GM20431 (cell line): ENCODE data around the gene CCDC146.
"Not testable (repeated sequence)": the region's sequence is repeated elsewhere in the genome, so short reads cannot be mapped to it uniquely, and the experiment has no call there.

Experiments
- in situ Hi-C: fragments of 300-500 bp; cut with MseI, MboI; formaldehyde crosslinking; loops from one replicate; pipeline ENCODE4 v1.15.0; 2020; ENCODE audit warnings: low sequenced_read_pairs; ENCODE audit not compliant: unreplicated experiment

Gene CCDC146

GRCh38 chr7:77140291-77140690 lies 17.9 kb downstream of the CCDC146 start:
- in situ Hi-C loops, result not testable (repeated sequence)

GRCh38 chr7:77152232-77152631 lies 29.8 kb downstream of the CCDC146 start:
- in situ Hi-C loops, result not testable (repeated sequence)

- in situ Hi-C loops, result not testable (repeated sequence)
Observed at GRCh38 chr7:77154917-77155464, 32.6 kb downstream of the CCDC146 start.

DNA sequence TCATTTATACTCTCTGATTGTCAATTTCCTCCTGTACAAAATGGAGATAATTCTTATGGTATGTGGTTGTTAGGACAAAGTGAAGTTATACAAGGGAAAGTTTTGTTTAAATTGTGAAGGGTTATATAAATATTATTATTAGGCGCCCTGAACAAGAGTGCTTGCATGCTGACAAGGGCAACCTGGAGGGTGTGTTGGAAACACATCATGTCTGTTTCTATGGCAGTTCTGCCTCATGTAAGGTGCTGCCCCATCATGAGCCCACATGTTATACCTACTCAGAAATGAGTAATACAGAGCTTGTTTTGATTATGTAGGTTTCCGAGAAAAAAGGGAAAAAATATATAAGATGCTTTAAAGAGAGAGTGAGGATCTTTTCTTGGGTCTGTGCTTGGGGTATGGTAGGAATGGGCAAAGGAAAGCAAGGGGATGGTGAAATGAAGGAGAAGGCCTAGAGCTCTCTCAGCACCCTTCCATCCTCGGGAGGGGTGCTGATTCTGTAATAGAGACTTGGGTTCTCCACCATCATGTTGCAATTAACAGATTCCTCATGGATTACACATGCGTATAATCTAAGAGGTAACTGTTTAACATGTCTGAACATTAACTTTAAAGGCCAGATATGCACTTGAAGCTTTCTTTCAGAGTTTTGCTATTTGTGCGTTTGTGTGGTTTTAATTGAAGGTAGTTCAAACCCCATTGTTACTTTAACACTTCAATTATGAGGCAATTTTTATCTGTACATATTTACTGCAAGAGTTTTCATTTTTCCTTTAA lies 33.4 kb downstream of the CCDC146 start:
- in situ Hi-C loops, result not testable (repeated sequence)

DNA sequence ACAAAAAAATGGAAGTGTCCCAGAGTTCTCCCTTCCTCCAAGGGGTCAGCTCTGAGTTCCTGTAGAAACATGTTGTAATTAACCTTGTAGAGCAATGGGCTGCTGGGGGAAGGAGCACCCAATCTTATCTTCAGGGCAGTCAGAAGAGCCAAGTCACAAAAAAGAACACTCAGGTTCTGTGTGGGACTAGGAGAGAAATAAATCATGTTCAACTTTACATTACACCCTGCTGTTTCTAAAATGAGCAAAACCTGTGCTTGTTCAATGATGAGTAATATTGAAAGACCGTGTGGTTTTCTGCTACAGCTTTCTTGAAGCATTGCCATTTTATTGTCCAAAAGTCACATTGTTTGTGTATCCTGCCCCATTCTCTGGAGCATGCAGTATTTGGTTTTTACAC lies 34.6 kb downstream of the CCDC146 start:
- in situ Hi-C loops, result not testable (repeated sequence)

- in situ Hi-C loops, result no loop called here
Observed at GRCh38 chr7:77157446-77157845, 35.0 kb downstream of the CCDC146 start.

- in situ Hi-C loops, result not testable (repeated sequence)
Observed at GRCh38 chr7:77171073-77171472, 48.7 kb downstream of the CCDC146 start.

DNA sequence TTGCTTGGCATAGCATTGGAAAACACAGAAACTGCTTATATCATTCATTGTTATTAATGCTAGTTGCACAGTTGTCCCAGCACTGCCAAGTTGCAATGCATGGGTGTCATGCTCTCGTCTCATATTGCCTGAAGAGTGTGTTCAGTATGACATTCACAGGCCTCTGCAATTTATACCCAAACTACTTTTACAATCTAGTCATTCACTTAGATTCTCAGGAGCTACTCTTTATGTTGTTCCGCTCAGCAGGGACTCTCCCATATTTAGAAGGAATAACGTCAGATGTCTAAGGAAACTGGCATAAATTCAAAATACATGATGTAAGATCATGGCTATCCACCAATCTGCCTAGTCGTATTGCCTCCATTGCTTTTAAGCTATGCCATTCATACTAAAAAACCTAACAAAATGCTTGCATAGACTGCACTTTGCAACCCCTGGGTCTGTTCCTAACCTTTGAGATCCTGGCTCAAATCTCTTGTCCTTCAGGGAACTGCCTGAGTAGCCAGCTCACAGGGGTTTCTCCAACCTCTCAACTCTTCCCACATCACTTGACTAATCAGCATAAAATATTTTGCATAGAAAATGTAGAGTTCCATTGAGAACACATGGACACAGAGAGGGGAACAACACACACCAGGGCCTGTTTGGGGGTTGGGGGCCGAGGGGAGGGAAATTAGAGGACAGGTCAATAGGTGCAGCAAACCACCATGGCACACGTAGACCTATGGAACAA lies 50.2 kb downstream of the CCDC146 start:
- in situ Hi-C loops, result not testable (repeated sequence)

DNA sequence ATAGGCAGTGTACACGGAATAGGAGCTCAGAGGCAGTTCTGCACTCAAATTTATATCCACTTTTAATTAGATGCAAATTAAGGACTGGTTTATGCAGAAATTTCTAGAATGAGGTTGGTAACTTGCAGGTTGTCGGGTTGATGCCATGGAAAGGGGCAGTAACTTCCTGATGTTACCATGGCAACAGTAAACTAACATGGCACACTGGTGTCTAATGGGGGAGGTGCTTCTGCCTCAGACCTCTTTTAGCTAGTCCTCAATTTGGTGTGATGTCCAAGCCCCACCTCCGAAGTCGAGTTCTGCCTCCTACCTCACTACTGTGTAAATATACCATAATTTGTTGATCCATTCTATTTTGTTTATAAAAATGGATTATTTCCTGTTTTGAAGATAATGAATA lies 52.0 kb downstream of the CCDC146 start:
- in situ Hi-C loops, result not testable (repeated sequence)

GRCh38 chr7:77175274-77175800 lies 52.9 kb downstream of the CCDC146 start:
- in situ Hi-C loops, result not testable (repeated sequence)

DNA sequence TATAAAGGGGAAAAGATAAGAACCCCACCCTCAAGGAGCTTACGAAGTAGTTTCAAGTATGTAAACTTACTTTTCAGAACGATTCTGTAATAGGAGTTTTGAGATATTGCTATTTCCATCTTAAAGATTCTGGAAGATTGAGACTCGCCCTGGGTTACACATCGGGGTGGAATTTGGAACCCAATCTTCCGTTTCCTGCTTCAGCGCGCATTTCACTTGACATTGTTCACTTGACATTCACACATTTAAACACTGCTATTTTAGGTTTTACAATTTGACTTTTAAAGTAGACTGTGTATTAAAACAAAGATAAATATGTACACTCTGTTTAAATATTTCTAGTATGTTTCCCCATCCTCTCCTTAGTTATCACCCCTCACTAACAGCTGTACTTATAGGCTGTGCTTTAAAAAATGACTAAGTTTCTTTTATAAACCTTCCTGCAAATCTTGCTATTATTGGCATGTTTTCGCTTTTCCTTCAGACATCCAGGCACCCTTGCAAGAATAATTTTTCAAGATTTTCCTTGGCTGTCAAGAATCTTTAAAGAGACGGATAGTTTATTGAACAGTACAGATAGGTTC lies 55.0 kb downstream of the CCDC146 start:
- in situ Hi-C loops, result not testable (repeated sequence)

GRCh38 chr7:77178024-77178423 lies 55.6 kb downstream of the CCDC146 start:
- in situ Hi-C loops, result not testable (repeated sequence)

GRCh38 chr7:77181015-77181595 lies 58.7 kb downstream of the CCDC146 start:
- in situ Hi-C loops, result no loop called here

DNA sequence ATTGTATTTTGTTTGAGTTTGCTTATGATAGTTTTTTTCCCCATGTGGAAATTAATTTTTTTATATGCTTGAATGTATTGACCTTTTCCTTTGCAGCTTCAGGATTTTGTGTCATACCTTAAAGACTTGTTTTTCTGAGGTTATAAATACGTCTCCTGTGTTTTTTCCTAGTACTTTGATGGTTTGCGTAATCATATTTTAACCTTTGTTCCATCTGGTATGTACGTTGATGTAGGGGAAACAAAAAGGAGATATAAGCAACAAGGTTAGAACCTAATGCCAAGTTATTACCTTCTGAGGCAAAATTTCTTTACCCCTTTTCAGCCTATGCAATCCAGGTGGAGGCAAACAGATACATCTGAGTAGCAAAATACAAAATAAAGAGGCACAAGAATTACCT lies 59.3 kb downstream of the CCDC146 start:
- in situ Hi-C loops, result no loop called here

GRCh38 chr7:77182261-77182660 lies 59.8 kb downstream of the CCDC146 start:
- in situ Hi-C loops, result no loop called here

DNA sequence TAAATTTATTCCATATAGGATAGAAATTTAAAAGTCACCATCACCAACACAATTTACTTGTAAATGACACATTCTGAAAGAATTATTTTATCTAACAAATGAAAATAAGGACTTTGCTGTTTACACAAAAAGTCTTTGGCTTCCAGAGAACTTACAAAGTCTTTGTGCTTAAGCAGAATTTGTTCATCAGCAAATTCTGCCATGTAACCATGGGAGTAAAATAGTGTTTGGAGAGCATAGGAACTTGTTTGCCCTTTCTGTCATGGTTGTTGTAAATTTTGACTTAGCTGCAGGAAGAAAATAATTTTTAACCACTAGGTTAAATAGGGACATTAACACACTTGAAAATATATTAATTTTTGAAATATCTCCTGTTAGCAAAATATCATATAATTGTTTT lies 62.0 kb downstream of the CCDC146 start:
- in situ Hi-C loops, result no loop called here

DNA sequence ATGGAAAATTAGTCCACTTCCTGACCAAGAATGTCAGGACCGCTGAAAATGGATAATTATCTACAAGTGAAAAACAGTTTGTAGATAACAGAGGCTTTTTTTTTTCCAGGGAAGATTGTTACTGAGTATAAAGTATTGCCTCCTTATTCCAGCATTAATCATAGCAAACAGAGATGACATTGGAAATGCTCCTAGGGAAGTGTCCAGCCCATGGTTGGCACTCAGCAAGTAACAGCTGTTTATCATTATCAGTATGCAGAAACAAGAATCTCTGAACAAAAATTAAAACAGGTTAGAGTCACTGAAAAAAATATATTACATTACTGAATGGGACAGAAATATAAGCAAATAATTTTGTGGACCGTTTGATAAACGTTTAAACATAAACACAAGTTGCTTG lies 62.6 kb downstream of the CCDC146 start:
- in situ Hi-C loops, result no loop called here

- in situ Hi-C loops, result no loop called here
Observed at GRCh38 chr7:77185866-77186265, 63.5 kb downstream of the CCDC146 start.

- in situ Hi-C loops, result no loop called here
Observed at GRCh38 chr7:77188731-77189437, 66.5 kb downstream of the CCDC146 start.

DNA sequence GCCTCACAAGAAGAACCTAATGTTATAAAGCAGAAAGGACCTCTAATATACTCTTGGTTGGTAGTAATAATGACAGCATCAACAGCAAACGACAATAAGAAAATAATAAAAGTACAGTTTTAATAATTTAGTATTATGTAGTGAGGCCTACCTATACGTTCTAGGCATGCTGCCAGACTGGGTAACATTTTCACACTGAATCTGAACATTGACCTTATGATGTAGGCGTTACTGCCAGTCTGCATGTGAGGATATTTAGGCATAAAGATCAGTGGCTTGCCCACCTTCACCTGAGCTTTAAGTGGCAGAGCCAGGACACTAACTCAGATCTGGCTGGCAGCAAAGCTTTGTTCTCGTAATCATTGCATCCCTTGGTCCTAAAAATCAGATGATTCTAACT lies 74.7 kb downstream of the CCDC146 start:
- in situ Hi-C loops, result no loop called here
